Measurements from ENCODE around the gene PHKB. TPM values are rescaled to one million over a fixed set of nuclear protein-coding genes. Genes with fewer than 3 reads are reported as not detected.

PHKB gene
- total and polyA plus RNA-seq, 2 of the 8 experiments (the other 6 are each of a cell fraction or from before 2014, with no cell fraction given): 18.6 to 38.3 TPM

GRCh38 chr16:47475786-47476185, 14.7 kb downstream of the PHKB start:
- Histone ChIP-seq H2AFZ (ENCODE audit: low read length) (no peak overlapping the region), H4K5ac (ENCODE audit: insufficient read length, low read depth, low read length) (no peak overlapping the region), H2BK120ac (replicated peaks; ENCODE audit: low read depth, low read length) (no peak overlapping the region), H4K8ac (ENCODE audit: extremely low read depth, insufficient read depth, low read length) (no peak overlapping the region), H2BK20ac (ENCODE audit: low read length) (no peak overlapping the region), H4K20me1 (replicated peaks in 1 of 2; ENCODE audit: control insufficient read depth in 1 of 2, insufficient read depth in 2 of 2, low read length in 2 of 2) (no peaks in the 10 kb centered on the region), H3K4me3 (ENCODE audit: extremely low read depth in 1 of 4, insufficient read depth in 2 of 4, low read depth in 3 of 4, low read length in 4 of 4) (no peak overlapping the region), H3K27me3 (replicated peaks in 1 of 4; ENCODE audit: control insufficient read depth in 3 of 4, extremely low read depth in 1 of 4, insufficient read depth in 3 of 4, low read length in 3 of 4) (no peaks in the 10 kb centered on the region), H2BK12ac (ENCODE audit: low read depth, low read length) (no peak overlapping the region), H3K23me2 (ENCODE audit: low read depth, low read length) (no peaks in the 10 kb centered on the region), H3K4ac (replicated peaks; ENCODE audit: insufficient read length, low read depth, low read length) (no peak overlapping the region), H3K9ac (replicated peaks in 1 of 4; ENCODE audit: extremely low read depth in 1 of 4, low read depth in 3 of 4, low read length in 3 of 4) (no peak overlapping the region), H3K56ac (replicated peaks; ENCODE audit: insufficient read length, low read depth, low read length) (no peak overlapping the region), H3K14ac (ENCODE audit: insufficient read length) (no peak overlapping the region), H3K27ac (ENCODE audit: low read depth, low read length) (no peak overlapping the region), H3K9me3 (ENCODE audit: insufficient read depth in 2 of 2, low read depth in 1 of 2, low read length in 1 of 2) (no peaks in the 10 kb centered on the region), H3K4me2 (ENCODE audit: insufficient read depth in 1 of 2, low read depth in 2 of 2, low read length in 2 of 2) (no peak overlapping the region), H4K91ac (replicated peaks; ENCODE audit: insufficient read length, low read length) (no peak overlapping the region), H2BK15ac (ENCODE audit: low read length) (no peak overlapping the region), H2AK5ac (ENCODE audit: low read depth, low read length) (no peak overlapping the region), H2BK5ac (ENCODE audit: low read depth, low read length) (no peak overlapping the region), H3K18ac (ENCODE audit: extremely low read depth, low read length) (no peak overlapping the region), H3K36me3 (ENCODE audit: control insufficient read depth in 2 of 4, insufficient read depth in 4 of 4, low read length in 3 of 4) (no peaks in the 10 kb centered on the region), H3K4me1 (replicated peaks in 1 of 4; ENCODE audit: control insufficient read depth in 3 of 4, insufficient read depth in 4 of 4, low read length in 3 of 4) (no peaks in the 10 kb centered on the region), H3K23ac (ENCODE audit: insufficient read length) (no peak overlapping the region), H3K79me2 (ENCODE audit: control insufficient read depth in 1 of 2, insufficient read depth in 2 of 2, low read length in 2 of 2) (no peaks in the 10 kb centered on the region; a peak in 1 of 4 replicates), H3K79me1 (ENCODE audit: low read depth, low read length) (no peaks in the 10 kb centered on the region)
- 94% methylated on average over 1 of the region's 1 CpG; no CpG with 5 or more reads in 1 of the 2 experiments for WGBS, 2 experiments (ENCODE audit: extremely low coverage in 1 of 2, insufficient coverage in 1 of 2, insufficient read length in 1 of 2, insufficient replicate concordance in 2 of 2, low coverage in 1 of 2, low lambda C conversion rate in 2 of 2, missing lambda C conversion rate in 1 of 2)
- DNase-seq (ENCODE audit: low read depth in 1 of 2, low spot score in 2 of 2) (no peak), FAIRE-seq (no peak)
- ChIA-PET CTCF (ENCODE audit: partially characterized antibody) (no interaction called here), POLR2A (ENCODE audit: partially characterized antibody) (interaction anchor here (0.6 kb wide), 1 partner anchor 156 kb away, joined by 4 read pairs; no protein-coding TSS in a partner anchor)
- no peak for TF ChIP-seq JUN (IDR thresholded peaks at IDR 0.05; ENCODE audit: low read depth, low read length)

All from H1 (cell line).